GM18505 (cell line): ENCODE results near the gene PAFAH1B1.

Source experiments
- ATAC-seq: cut with Tn5 transposase; IDR thresholded peaks from one replicate; pipeline ENCODE4 v1.9.1; 2021; ENCODE audit not compliant: unreplicated experiment
- POLR2A ChIP-seq: IDR thresholded peaks from 4 replicates; pipeline ENCODE4 v1.6.1; 2011; ENCODE audit warnings: borderline replicate concordance; ENCODE audit not compliant: insufficient read depth, insufficient read length; ENCODE audit errors: extremely low read depth

Gene PAFAH1B1

GRCh38 chr17:2703181-2703580 is 109.7 kb downstream of the PAFAH1B1 start:
- no peak for ATAC-seq
- TF ChIP-seq POLR2A, result no peak

GRCh38 chr17:2703606-2704005 is 110.2 kb downstream of the PAFAH1B1 start:
- no peak for TF ChIP-seq POLR2A
- no peak for ATAC-seq

GRCh38 chr17:2704031-2704889 is 110.8 kb downstream of the PAFAH1B1 start:
- no peak for ATAC-seq
- TF ChIP-seq POLR2A, result no peak

- ATAC-seq, result no peak
- TF ChIP-seq POLR2A, result no peak
These were observed 111.4 kb downstream of the PAFAH1B1 start for GRCh38 chr17:2704890-2705248.

GRCh38 chr17:2705263-2705662 is 111.8 kb downstream of the PAFAH1B1 start:
- TF ChIP-seq POLR2A, result no peak

GRCh38 chr17:2705888-2706795 is 112.7 kb downstream of the PAFAH1B1 start:
- TF ChIP-seq POLR2A, result no peak
- no peak for ATAC-seq

More at GRCh38 chr17:2705263-2705662, 111.8 kb downstream of the PAFAH1B1 start:
- no peak for ATAC-seq

GRCh38 chr17:2706911-2707510 is 113.6 kb downstream of the PAFAH1B1 start:
- TF ChIP-seq POLR2A, result no peak
- no peak for ATAC-seq

- ATAC-seq, result no peak
- no peak for TF ChIP-seq POLR2A
These were observed 114.5 kb downstream of the PAFAH1B1 start for GRCh38 chr17:2707721-2708584.

GRCh38 chr17:2708585-2709182 is 115.2 kb downstream of the PAFAH1B1 start:
- no peak for ATAC-seq
- TF ChIP-seq POLR2A, result no peak

GRCh38 chr17:2709183-2709661 is 115.8 kb downstream of the PAFAH1B1 start:
- no peak for TF ChIP-seq POLR2A
- ATAC-seq, result no peak

- TF ChIP-seq POLR2A, result no peak
- no peak for ATAC-seq
These were observed 116.8 kb downstream of the PAFAH1B1 start for GRCh38 chr17:2710071-2710802.
